NB4 (cell line): ENCODE measurements around the gene MRE11.

Source experiments
- DNase-seq: peaks from one replicate; pipeline ENCODE4 v3.0.0; 2010; ENCODE audit warnings: low read depth
- H3K4me3 ChIP-seq: one replicate; pipeline ENCODE4 v1.5.1; 2011; ENCODE audit warnings: mild to moderate bottlenecking, low read depth, low read length, moderate library complexity
- CTCF ChIP-seq: IDR thresholded peaks from one replicate; pipeline ENCODE4 v1.5.1; 2012; ENCODE audit warnings: low read depth, low read length
- MAX ChIP-seq: IDR thresholded peaks from 2 replicates; pipeline ENCODE4 v1.6.1; 2011; ENCODE audit warnings: low read depth, low read length
- MYC ChIP-seq: IDR thresholded peaks from 2 replicates; pipeline ENCODE4 v1.6.1; 2011; ENCODE audit warnings: low read depth, low read length
- POLR2A ChIP-seq: IDR thresholded peaks from 2 replicates; pipeline ENCODE4 v1.6.1; 2011; ENCODE audit warnings: mild to moderate bottlenecking; ENCODE audit not compliant: insufficient read length; ENCODE audit errors: extremely low read depth

Gene MRE11

GRCh38 chr11:94449437-94449836 lies 44.2 kb downstream of the MRE11 start:
- no peak overlapping the region for H3K4me3 ChIP-seq
- TF ChIP-seq MYC (no peak), CTCF (no peak), POLR2A (no peak), MAX (no peak)
- peak; percentile 29 for DNase-seq

- no peak for DNase-seq
- H3K4me3 ChIP-seq: no peak overlapping the region
- TF ChIP-seq MYC: no peak
- no peak for TF ChIP-seq CTCF
- no peak for TF ChIP-seq MAX
- no peak for TF ChIP-seq POLR2A
Observed at GRCh38 chr11:94449029-94449428, 44.6 kb downstream of the MRE11 start.

- TF ChIP-seq CTCF (no peak), POLR2A (no peak), MAX (no peak)
- DNase-seq: no peak
- H3K4me3 ChIP-seq: no peak overlapping the region
Observed at GRCh38 chr11:94447149-94447548, 46.5 kb downstream of the MRE11 start.

GRCh38 chr11:94445641-94446040 lies 48.0 kb downstream of the MRE11 start:
- no peak for TF ChIP-seq POLR2A
- no peak for TF ChIP-seq MYC
- no peak for TF ChIP-seq MAX
- TF ChIP-seq CTCF: no peak
- H3K4me3 ChIP-seq: no peak overlapping the region
- no peak for DNase-seq

GRCh38 chr11:94433049-94433448 lies 60.6 kb downstream of the MRE11 start:
- no peak overlapping the region for H3K4me3 ChIP-seq
- DNase-seq: no peak
- no peak for TF ChIP-seq MAX
- TF ChIP-seq POLR2A: no peak
- TF ChIP-seq CTCF: no peak
- no peak for TF ChIP-seq MYC

GRCh38 chr11:94424662-94425061 lies 69.0 kb downstream of the MRE11 start:
- DNase-seq: no peak
- TF ChIP-seq MAX (no peak), CTCF (no peak), MYC (no peak), POLR2A (no peak)
- no peak overlapping the region for H3K4me3 ChIP-seq
